Thyroid gland (tissue), 4 donors: ENCODE results near the gene CARD8. TPM values are rescaled to one million over a fixed set of nuclear protein-coding genes. Genes with fewer than 3 reads are reported as not detected.
"Not testable (repeated sequence)": the region's sequence is repeated elsewhere in the genome, so short reads cannot be mapped to it uniquely, and the experiment has no call there.

Source experiments
- DNase-seq, 2 donors: peaks; one replicate each; pipeline ENCODE4 v3.0.0-alpha.2; 2019
- H3K27ac ChIP-seq, 3 donors: fragments of 200-600 bp; sonication (generic); 1 replicate in 2 of 3; 2 replicates in 1 of 3; pipeline ENCODE4 v1.5.1; 2016 to 2019; ENCODE audit warnings: mild to moderate bottlenecking in 1 of 3, moderate library complexity in 1 of 3
- H3K27me3 ChIP-seq: fragments of 200-600 bp; sonication (generic); one replicate; pipeline ENCODE4 v1.5.1; 2019
- H3K36me3 ChIP-seq, 2 donors: fragments of 200-600 bp; sonication (generic); one replicate each; pipeline ENCODE4 v1.5.1; 2016 to 2019
- H3K4me1 ChIP-seq, 2 donors: fragments of 200-600 bp; sonication (generic); one replicate each; pipeline ENCODE4 v1.5.1; 2017 to 2019
- H3K4me3 ChIP-seq, 3 donors: fragments of 200-600 bp; sonication (generic); replicated peaks in 1 of 3; 1 replicate in 2 of 3; 2 replicates in 1 of 3; pipeline ENCODE4 v1.5.1; 2016; ENCODE audit warnings: mild to moderate bottlenecking in 1 of 3
- H3K9me3 ChIP-seq: fragments of 200-600 bp; sonication (generic); one replicate; pipeline ENCODE4 v1.5.1; 2017
- POLR2A ChIP-seq, 2 donors: fragments of 450-650 bp; IDR thresholded peaks; one replicate each; pipeline ENCODE4 v1.6.1; 2017; ENCODE audit warnings: antibody characterized with exemption in 2 of 2, mild to moderate bottlenecking in 2 of 2, moderate library complexity in 1 of 2
- WGBS, 2 donors: methylation state at CpG; one replicate each; pipeline ENCODE4 v1.1.5; 2017; 5-methylcytosine and 5-hydroxymethylcytosine counted together
- intact Hi-C: fragments of 100-400 bp; cut with DNase I; formaldehyde crosslinking; loops from one replicate; pipeline ENCODE4 v1.15.1; 2023
- total RNA-seq, 4 donors: library from RNA; depleted of rRNA; stranded (reverse); fragments of >200 nt; gene quantifications; one replicate each; pipeline ENCODE4 v1.2.3, GENCODE V29; 2016
- TF ChIP-seq, protein P1 (sequence below), 6 experiments: fragments of 200-600 bp in 3 of 6; fragments of 450-650 bp in 3 of 6; sonication (generic) in 3 of 6; IDR thresholded peaks; one replicate each; pipeline ENCODE4 v1.5.1; 2016 to 2019; ENCODE audit warnings: antibody characterized with exemption in 6 of 6, mild to moderate bottlenecking in 2 of 6, inconsistent platforms in 1 of 6, moderate library complexity in 1 of 6

CARD8 gene
- total RNA-seq, 4 donors from 2014 or later, result 37.0 to 58.9 (median 57.7) TPM

DNA sequence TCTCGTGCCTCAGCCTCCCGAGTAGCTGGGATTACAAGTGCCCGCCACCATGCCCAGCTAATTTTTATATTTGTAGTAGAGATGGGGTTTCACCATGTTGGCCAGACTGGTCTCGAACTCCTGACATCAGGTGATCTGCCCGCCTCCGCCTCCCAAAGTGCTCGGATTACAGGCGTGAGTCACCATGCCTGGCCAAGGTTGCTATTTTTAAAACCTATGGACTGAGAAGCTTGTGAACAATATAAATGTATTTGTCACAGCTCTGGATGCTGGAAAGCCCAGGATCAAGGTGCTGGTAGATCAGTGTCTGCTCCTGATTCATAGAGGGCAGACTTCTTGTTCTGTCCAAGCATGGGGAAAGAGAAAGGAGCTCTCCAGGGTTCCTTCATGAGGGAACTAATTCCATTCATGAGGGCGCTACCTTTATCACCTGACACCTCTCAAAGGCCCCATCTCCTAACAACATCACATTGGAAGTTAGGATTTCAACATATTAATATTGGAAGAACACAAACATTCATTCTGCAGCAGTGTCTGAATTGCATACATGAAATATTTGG, 16.1 kb downstream of the CARD8 start:
- Histone ChIP-seq H3K27me3 (no peaks in the 10 kb centered on the region), H3K4me1 (peaks cover under 1 to 4% of the 10 kb centered on the region in 2 donors), H3K9me3 (no peaks in the 10 kb centered on the region), H3K4me3 (no peak overlapping the region), H3K27ac (no peak overlapping the region), H3K36me3 (peaks cover 8 to 16% of the 10 kb centered on the region in 2 donors)
- intact Hi-C loops, result no loop called here
- DNase-seq, result no peak
- TF ChIP-seq, protein P1, sequence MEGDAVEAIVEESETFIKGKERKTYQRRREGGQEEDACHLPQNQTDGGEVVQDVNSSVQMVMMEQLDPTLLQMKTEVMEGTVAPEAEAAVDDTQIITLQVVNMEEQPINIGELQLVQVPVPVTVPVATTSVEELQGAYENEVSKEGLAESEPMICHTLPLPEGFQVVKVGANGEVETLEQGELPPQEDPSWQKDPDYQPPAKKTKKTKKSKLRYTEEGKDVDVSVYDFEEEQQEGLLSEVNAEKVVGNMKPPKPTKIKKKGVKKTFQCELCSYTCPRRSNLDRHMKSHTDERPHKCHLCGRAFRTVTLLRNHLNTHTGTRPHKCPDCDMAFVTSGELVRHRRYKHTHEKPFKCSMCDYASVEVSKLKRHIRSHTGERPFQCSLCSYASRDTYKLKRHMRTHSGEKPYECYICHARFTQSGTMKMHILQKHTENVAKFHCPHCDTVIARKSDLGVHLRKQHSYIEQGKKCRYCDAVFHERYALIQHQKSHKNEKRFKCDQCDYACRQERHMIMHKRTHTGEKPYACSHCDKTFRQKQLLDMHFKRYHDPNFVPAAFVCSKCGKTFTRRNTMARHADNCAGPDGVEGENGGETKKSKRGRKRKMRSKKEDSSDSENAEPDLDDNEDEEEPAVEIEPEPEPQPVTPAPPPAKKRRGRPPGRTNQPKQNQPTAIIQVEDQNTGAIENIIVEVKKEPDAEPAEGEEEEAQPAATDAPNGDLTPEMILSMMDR (IDR thresholded peaks at IDR 0.05), result no peak
- no peak for TF ChIP-seq POLR2A (IDR thresholded peaks at IDR 0.05)
- WGBS, 2 donors, result 94 to 96% methylated on average over 9 of the region's 9 CpGs

DNA sequence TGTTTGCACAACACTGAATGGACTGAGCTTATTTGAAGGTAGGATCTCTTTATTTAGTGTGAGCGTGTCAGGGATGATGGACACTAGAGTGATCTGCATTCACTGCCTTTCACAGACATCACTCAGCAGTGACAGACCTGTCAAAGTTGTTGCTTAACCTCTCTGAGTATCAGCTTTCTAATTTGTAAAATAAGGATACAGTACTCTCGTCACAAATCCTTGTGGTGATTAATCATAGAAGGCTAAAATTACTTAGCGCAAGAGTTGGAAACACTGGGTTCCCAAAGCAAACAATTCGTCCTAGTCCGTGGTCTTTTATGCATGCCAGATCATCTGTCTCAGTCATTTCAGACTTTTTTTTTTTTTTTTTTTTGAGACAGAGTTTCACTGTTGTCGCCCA, 16.6 kb downstream of the CARD8 start:
- no peak for DNase-seq
- WGBS, 2 donors, result 90 to 93% methylated on average over 6 of the region's 6 CpGs
- Histone ChIP-seq H3K27ac (no peak overlapping the region), H3K27me3 (no peaks in the 10 kb centered on the region), H3K4me3 (no peak overlapping the region), H3K36me3 (peaks cover 8 to 21% of the 10 kb centered on the region in 2 donors), H3K9me3 (no peaks in the 10 kb centered on the region), H3K4me1 (no peaks in the 10 kb centered on the region)
- TF ChIP-seq POLR2A (IDR thresholded peaks at IDR 0.05), result no peak
- TF ChIP-seq, protein P1 (IDR thresholded peaks at IDR 0.05), result no peak
- intact Hi-C loops, result no loop called here

DNA sequence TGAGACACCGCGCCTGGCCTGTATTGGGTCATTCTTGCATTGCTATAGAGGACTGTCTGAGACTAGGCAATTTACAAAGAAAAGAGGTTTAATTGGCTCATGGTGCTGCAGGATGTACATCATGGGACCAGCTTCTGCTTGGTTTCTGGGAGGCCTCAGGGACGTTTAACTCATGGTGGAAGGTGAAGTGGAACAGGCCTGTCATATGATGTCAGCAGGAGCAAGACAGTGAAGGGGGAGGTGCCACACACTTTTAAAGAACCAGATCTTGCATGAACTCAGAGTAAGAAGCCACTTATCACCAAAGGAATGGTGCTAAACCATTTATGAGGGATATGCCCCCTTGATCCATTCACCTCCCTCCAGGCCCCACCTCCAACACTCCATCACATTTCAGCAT, 18.7 kb downstream of the CARD8 start:
- H3K9me3 ChIP-seq, result no peaks in the 10 kb centered on the region
- no peak overlapping the region for H3K4me3 ChIP-seq
- no peak for DNase-seq
- WGBS, 2 donors, result 71 to 88% methylated on average over 3 of the region's 3 CpGs
- no peak for TF ChIP-seq POLR2A (IDR thresholded peaks at IDR 0.05)
- TF ChIP-seq, protein P1 (IDR thresholded peaks at IDR 0.05), result no peak
- peaks cover 18 to 39% of the 10 kb centered on the region in 2 donors for H3K36me3 ChIP-seq
- no peaks in the 10 kb centered on the region for H3K4me1 ChIP-seq
- no peaks in the 10 kb centered on the region for H3K27me3 ChIP-seq
- H3K27ac ChIP-seq, result no peak overlapping the region
- intact Hi-C loops, result no loop called here

DNA sequence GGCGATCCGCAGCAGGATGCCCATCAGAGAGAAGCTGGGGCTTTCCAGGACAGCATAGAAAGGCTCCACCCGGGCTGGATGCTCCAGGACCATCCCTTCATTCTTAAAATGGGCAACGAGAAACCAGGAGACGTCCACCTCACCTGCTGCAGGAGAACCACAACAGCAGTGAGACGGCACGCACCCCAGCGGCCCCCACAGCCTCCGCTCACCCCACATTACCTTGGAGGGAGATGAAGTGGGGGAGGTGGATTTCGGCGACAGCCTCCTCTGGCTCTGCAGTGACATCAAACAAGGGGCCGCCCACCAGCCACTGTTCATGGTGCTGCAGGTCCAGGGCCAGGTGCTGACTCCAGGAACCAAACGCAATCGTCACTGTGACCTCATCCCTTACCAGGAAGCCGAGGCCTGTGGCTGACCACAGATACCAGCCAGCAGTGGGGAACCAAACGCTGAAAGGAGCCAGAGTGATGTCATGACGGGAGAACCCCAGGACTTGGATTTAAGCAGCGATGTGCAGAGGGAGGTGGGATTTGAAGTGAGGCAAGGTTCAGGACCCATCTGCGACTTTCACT, 25.1 kb downstream of the CARD8 start:
- peaks cover 31 to 41% of the 10 kb centered on the region in 2 donors for H3K36me3 ChIP-seq

DNA sequence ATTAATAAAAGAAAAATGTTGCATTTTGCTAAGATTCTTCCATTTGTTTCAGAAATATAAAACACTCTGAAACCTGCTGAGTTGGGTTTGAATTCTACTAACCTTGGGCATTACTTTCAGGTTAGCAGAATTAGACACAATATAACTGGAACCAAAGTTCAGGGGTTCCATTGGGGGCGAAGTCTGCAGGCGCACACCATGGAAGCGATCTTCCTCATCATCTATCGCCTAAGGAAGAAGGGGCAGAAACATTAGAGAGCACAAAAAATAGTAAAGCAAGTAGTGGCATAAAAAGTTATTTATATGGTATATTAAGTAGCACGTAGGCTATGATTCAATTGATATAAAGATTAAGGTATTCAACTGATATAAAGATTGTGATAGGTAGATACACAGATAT, 34.1 kb downstream of the CARD8 start:
- no peak overlapping the region for H3K4me3 ChIP-seq
- no peak for DNase-seq
- intact Hi-C loops, result no loop called here
- TF ChIP-seq, protein P1 (IDR thresholded peaks at IDR 0.05), result no peak
- no peak for TF ChIP-seq POLR2A (IDR thresholded peaks at IDR 0.05)
- no peaks in the 10 kb centered on the region for H3K9me3 ChIP-seq
- H3K27me3 ChIP-seq, result no peaks in the 10 kb centered on the region
- H3K36me3 ChIP-seq, result peaks cover 0 to 8% of the 10 kb centered on the region in 2 donors
- H3K4me1 ChIP-seq, result peaks cover 0 to 3% of the 10 kb centered on the region in 2 donors
- no peak overlapping the region for H3K27ac ChIP-seq
- 95 to 97% methylated on average over 5 of the region's 5 CpGs for WGBS, 2 donors

More for the DNA sequence above, 25.1 kb downstream of the CARD8 start:
- Histone ChIP-seq H3K9me3 (no peaks in the 10 kb centered on the region), H3K27ac (no peak overlapping the region), H3K27me3 (no peaks in the 10 kb centered on the region), H3K4me3 (no peak overlapping the region), H3K4me1 (no peaks in the 10 kb centered on the region)
- no peak for DNase-seq
- no peak for TF ChIP-seq POLR2A (IDR thresholded peaks at IDR 0.05)
- TF ChIP-seq, protein P1 (IDR thresholded peaks at IDR 0.05), result no peak
- WGBS, 2 donors, result 90 to 96% methylated on average over 18 to 19 of the region's 19 CpGs
- intact Hi-C loops, result no loop called here

DNA sequence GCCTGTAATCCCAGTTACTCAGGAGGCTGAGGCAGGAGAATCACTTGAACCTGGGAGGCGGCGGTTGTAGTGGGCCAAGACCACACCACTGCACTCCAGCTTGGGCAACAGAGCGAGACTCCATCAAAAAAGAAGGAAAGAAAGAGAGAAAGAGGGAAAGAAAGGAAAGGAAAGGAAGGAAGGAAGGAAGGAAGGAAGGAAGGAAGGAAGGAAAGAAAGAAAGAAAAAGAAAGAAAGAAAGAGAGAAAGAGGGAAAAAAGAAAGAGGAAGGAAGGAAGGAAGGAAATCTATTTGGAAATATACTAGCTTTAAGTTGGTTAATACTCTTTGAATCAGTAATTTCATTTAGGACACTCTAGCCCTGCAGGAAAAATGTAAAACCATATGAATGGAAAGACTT, 34.9 kb downstream of the CARD8 start:
- H3K4me1 ChIP-seq, intact Hi-C loops, H3K4me3 ChIP-seq, DNase-seq, H3K36me3 ChIP-seq, H3K27ac ChIP-seq, H3K27me3 ChIP-seq, H3K9me3 ChIP-seq: not testable (repeated sequence)
- 94 to 97% methylated on average over 3 of the region's 3 CpGs for WGBS, 2 donors
